GM21390 (cell line): ENCODE results near the gene ACY1.

Source experiments
- ATAC-seq: cut with Tn5 transposase; IDR thresholded peaks from one replicate; pipeline ENCODE4 v1.9.1; 2021; ENCODE audit not compliant: unreplicated experiment

ACY1 gene

GRCh38 chr3:51945926-51946705 lies 37.2 kb upstream of the ACY1 start:
- no peak for ATAC-seq

GRCh38 chr3:51946796-51947195 lies 36.5 kb upstream of the ACY1 start:
- no peak for ATAC-seq

- ATAC-seq, result no peak
Measured at GRCh38 chr3:51947215-51947900, 36.0 kb upstream of the ACY1 start.

GRCh38 chr3:51948016-51948580 lies 35.2 kb upstream of the ACY1 start:
- no peak for ATAC-seq

GRCh38 chr3:51949121-51949520 lies 34.2 kb upstream of the ACY1 start:
- no peak for ATAC-seq

GRCh38 chr3:51950899-51951298 lies 32.4 kb upstream of the ACY1 start:
- no peak for ATAC-seq

- ATAC-seq, result no peak
Measured at GRCh38 chr3:51953445-51953844, 29.9 kb upstream of the ACY1 start.

GRCh38 chr3:51954105-51954504 lies 29.2 kb upstream of the ACY1 start:
- no peak for ATAC-seq

GRCh38 chr3:51954713-51955112 lies 28.6 kb upstream of the ACY1 start:
- ATAC-seq, result no peak

GRCh38 chr3:51955175-51955892 lies 28.0 kb upstream of the ACY1 start, which contains the start of gene GPR62:
Gene GPR62, plus strand, starts transcription at chr3:51955381. Its CDS starts 272 bp downstream, at chr3:51955653.
- no peak for ATAC-seq

- no peak for ATAC-seq
Measured at GRCh38 chr3:51955893-51956770, 27.2 kb upstream of the ACY1 start.

- no peak for ATAC-seq
Measured at GRCh38 chr3:51957520-51958205, 25.7 kb upstream of the ACY1 start.

GRCh38 chr3:51958603-51959521 lies 24.5 kb upstream of the ACY1 start:
- no peak for ATAC-seq

GRCh38 chr3:51959651-51960050 lies 23.7 kb upstream of the ACY1 start:
- ATAC-seq, result no peak

- no peak for ATAC-seq
Measured at GRCh38 chr3:51960386-51960785, 22.9 kb upstream of the ACY1 start.

GRCh38 chr3:51961011-51961410 lies 22.3 kb upstream of the ACY1 start:
- ATAC-seq, result no peak

- no peak for ATAC-seq
Measured at GRCh38 chr3:51961602-51962569, 21.4 kb upstream of the ACY1 start.
